ENCODE measurements around the gene AIFM2. TPM values are rescaled to one million over a fixed set of nuclear protein-coding genes. Genes with fewer than 3 reads are reported as not detected.

AIFM2 gene
- total and polyA plus RNA-seq, 10 of the 15 experiments (the other 5 are each of a cell fraction or from before 2014, with no cell fraction given) = 4.5 to 30.8 (median 15.6) TPM

- TF ChIP-seq BRCA1 (IDR thresholded peaks at IDR 0.05; ENCODE audit: low read depth, low read length) = no peak
Measured at GRCh38 chr10:70069346-70069745, 63.3 kb downstream of the AIFM2 start (continued).

GRCh38 chr10:70068925-70069324 is 63.7 kb downstream of the AIFM2 start:
- FAIRE-seq (no peak), ATAC-seq (no peak), DNase-seq (ENCODE audit: low read depth, low spot score) (no peak)
- no peaks in the 10 kb centered on the region for H3K36me3 ChIP-seq (ENCODE audit: control insufficient read depth in 2 of 2, insufficient read depth in 2 of 2, low read length in 1 of 2)
- H3K4me2 ChIP-seq (ENCODE audit: control insufficient read depth, insufficient read depth) = no peak overlapping the region
- no peak for TF ChIP-seq ZBTB11 (CRISPR knock-in tag; IDR thresholded peaks at IDR 0.05)
- no peak overlapping the region for H3K9ac ChIP-seq (ENCODE audit: control insufficient read depth, insufficient read depth, low read length)
- ChIA-PET RAD21 (ENCODE audit: unreplicated experiment) (no interaction called here), CTCF (interaction anchor here (1.2 kb wide), 1 partner anchor 78 kb away, joined by 3 read pairs; the partner anchor contains the start of gene TYSND1), POLR2A (no interaction called here), SMC1A (ENCODE audit: uncharacterized antibody, unreplicated experiment) (no interaction called here)
- H2AFZ ChIP-seq (ENCODE audit: control insufficient read depth, low read depth, low read length) = no peak overlapping the region
- H3K4me3 ChIP-seq = no peak overlapping the region
- no peak overlapping the region for H3K27ac ChIP-seq (ENCODE audit: control insufficient read depth, insufficient read depth)
- H3K4me1 ChIP-seq (ENCODE audit: control insufficient read depth, insufficient read depth, low read length) = no peaks in the 10 kb centered on the region
- H3K9me3 ChIP-seq (replicated peaks; ENCODE audit: control insufficient read depth, insufficient read depth, low read length) = no peaks in the 10 kb centered on the region
- H3K79me2 ChIP-seq (ENCODE audit: control insufficient read depth, insufficient read depth, low read length) = no peaks in the 10 kb centered on the region
- in situ Hi-C loops (cut with MboI) = no loop called here
- no peaks in the 10 kb centered on the region for H4K20me1 ChIP-seq (ENCODE audit: control insufficient read depth, insufficient read depth)
- H3K27me3 ChIP-seq (replicated peaks in 1 of 2; ENCODE audit: control insufficient read depth in 2 of 2, insufficient read depth in 2 of 2, low read length in 1 of 2) = peaks cover 0 to 2% of the 10 kb centered on the region in 2 experiments; a peak in 2 of 4 replicates
- intact Hi-C loops (cut with micrococcal nuclease; ENCODE audit: unreplicated experiment) = no loop called here
- WGBS (ENCODE audit: insufficient coverage, insufficient replicate concordance, low lambda C conversion rate, missing lambda C conversion rate) = 14% methylated on average over 10 of the region's 10 CpGs
- no TSS peak for BruUV-seq (replicated peaks)

Measured in GM12878 (cell line).